IPS DF 4.7 (cell line): ENCODE data around the gene ALOX5.
"Not testable (repeated sequence)": the region's sequence is repeated elsewhere in the genome, so short reads cannot be mapped to it uniquely, and the experiment has no call there.

Source experiments
- DNase-seq: peaks from one replicate; pipeline ENCODE4 v3.0.0-alpha.2; 2013; ENCODE audit warnings: low spot score; ENCODE audit errors: extremely low read depth

ALOX5 gene

DNA sequence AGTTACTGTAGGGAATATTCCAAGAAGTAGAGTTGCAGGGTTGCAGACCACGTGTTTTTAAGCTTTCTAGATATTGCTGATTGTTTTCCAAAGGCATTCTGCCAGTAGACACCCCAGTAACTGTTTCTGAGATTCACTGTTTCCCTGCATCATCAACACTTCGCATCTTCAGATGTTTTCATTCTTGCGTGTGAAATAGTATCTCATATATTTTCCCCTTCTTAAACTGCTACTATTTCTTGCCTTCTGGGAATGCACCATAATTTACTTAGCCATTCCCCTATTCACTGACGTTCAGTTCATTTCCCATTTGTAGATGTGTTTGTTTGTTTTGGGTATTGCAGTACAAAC lies 30.7 kb downstream of the ALOX5 start:
- DNase-seq = no peak

DNA sequence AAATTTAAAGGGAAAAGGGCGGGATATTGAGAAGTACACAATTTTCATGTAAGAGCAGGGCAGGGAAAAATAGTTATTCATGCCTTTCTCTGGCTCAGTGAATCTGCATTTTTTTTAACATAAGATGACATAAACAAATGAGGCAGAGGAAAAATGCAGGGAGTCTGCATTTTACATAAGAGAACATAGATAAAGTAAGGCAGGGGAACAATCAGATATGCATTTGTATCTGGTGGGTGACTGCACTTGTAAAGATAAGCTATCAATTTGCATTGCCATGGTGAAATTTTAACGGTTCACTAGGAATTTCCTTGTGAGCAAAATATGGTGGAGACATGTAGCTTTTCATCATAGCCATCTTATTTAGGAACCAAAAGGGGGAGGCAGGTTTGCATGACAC lies 33.5 kb downstream of the ALOX5 start:
- DNase-seq = no peak

DNA sequence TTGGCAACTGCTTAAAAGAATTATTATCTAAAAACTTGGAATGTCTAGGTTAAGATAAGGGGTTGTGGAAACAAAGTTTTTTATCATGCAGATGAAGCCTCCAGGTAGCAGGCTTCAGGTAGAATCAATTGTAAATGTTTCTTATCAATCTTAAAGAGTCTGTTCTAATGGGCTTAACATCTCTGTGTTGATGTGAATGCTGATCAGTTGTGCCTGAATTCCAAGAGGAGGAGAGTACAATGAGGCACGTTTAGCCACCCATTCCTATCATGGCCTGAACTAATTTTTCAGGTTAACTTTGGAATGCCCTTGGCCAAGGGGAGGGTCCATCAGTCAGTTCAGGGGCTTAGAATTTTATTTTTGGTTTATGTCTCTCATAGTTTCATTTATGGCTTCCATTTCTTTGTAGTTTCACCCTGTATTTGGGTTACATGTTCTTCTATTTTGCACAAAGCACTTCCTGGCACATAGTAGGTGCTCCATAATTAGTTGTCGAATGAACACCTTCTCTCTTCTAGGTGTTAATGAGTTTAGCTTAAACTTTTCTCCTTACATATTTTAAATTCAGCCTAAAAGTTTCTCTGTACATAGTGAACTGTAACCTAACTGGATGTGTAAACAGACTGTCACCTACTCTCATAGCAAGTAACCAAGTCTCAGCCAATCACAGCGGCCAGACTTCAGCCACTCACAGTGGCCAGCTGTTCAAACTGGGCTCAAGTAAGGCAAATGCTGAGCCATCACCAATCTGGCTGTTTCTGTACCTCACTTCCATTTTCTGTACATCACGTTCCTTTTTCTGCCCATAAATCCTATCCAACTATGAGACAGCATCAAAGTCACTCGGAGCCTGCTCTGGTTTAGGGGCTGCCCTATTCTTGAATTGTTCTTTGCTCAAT lies 34.7 kb downstream of the ALOX5 start:
- no peak for DNase-seq

DNA sequence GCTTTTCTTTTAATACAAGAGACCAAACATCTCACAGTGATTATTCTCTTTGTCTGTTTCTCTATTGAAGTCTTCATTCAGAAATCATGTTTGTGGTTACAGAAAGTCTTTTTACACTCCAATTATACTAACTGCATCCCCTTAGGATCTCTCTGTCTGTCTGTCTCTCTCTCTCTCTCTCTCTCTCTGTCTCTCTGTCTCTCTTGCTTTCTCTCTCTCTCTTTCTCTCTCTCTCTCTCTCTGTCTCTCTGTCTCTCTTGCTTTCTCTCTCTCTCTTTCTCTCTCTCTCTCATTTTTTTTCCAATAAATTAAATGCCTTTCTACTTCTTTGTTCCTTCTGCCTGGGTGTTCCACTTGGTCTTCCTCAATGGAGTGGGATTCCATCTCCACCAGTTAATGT lies 35.3 kb downstream of the ALOX5 start:
- DNase-seq = not testable (repeated sequence)

DNA sequence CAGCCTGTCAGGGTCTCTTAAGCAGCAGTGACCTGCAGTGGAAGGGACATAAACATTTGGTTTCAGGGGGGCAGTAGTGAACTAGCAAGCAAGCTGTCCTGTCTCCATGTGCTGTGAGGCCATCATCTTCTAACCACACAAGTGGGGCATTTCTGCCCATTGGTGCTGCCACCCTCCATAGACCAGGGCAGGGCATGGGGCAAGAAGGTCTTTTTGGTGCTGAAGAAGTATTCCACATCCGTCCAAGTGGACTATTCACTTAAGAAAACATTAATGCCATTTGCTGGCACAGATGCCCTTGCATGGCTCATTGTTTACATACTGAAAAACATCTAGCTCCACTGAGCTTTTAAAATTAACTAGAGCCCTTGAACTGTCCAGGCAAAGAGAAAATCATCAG lies 35.8 kb downstream of the ALOX5 start:
- no peak for DNase-seq

DNA sequence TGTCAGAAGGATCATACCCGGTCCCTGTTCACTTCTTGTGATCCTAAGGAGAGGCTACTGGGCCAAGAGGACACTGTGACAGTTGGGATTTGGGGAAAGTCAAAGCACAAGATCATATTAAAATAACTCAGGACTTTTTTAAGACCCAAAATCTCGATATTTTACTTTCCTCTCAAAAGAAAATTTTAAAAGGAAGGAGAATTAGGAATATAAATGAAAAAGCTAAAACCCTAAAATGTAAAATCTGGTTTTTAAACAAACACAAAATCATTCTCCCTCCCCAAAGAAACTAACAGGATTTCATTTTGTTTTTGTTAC lies 36.4 kb downstream of the ALOX5 start:
- no peak for DNase-seq

DNA sequence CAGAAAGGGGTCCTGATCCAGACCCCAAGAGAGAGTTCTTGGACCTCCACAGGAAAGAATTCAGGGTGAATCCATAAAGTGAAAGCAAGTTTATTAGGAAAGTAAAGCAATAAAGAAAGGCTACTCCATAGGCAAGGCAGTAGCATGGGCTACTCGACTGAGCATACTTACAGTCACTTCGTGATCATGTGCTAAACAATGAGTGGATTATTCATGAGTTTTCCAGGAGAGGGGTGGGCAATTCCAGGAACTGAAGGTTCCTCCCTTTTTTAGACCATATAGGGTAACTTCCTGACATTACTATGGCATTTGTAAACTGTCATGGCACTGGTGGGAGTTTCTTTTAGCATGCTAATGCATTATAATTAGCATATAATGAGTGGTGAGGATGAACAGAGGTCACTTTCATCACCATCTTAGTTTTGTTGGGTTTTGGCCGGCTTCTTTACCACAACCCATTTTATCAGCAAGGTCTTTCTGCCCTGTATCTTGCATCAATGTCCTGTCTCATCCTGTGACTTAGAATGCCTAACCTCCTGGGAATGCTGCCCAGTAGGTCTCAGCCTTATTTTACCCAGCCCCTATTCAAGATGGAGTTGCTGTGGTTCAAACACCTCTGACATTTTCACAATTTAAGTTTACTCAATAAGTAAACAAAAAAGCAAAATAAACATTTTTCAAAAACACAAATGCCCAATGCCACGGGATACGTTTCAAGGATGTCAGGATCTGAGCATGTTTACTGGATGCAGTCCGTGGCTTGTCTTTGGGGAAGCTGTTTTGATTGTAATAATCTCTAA lies 37.0 kb downstream of the ALOX5 start:
- DNase-seq = no peak

DNA sequence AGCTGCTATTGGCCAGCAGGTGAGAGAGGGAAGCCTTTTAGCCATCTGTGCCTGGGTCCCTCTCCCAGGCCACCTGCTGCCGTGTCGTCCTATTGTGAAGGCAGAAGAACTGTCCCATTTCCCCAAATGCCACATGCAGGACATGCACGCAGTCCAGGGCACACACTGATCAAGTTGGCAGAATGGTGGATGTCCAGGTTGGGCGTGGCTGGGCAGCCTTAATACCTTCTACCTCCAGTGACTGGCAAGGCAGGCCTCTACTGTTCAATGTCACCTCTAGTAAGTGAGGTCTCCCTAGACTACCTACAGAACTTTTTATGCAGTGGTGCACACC lies 37.6 kb downstream of the ALOX5 start:
- no peak for DNase-seq

DNA sequence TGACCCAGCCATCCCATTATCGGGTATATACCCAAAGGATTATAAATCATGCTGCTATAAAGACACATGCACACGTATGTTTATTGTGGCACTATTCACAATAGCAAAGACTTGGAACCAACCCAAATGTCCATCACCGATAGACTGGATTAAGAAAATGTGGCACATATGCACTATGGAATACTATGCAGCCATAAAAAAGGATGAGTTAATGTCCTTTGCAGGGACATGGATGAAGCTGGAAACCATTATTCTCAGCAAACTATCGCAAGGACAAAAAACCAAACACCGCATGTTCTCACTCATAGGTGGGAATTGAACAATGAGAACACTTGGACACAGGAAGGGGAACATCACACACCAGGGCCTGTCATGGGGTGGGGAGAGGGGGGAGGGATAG lies 41.0 kb downstream of the ALOX5 start:
- not testable (repeated sequence) for DNase-seq

DNA sequence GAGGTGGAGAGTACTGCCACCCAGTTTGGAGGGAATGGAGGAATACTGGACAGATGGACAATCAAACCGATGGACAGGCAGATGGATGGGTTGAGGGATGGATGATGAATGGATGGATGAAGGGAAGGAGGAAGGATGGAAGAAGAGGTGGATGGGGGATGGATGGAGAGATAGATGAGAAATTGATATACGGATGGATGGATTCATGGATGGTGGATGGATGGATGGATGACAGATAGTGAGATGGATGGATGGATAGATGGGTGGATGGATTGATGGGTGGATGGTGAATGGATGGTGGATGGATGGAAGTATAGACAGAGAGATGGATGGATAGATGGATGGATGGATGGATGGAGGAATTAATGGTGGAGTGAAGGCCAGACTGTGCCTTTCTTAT lies 42.6 kb downstream of the ALOX5 start:
- DNase-seq = no peak

DNA sequence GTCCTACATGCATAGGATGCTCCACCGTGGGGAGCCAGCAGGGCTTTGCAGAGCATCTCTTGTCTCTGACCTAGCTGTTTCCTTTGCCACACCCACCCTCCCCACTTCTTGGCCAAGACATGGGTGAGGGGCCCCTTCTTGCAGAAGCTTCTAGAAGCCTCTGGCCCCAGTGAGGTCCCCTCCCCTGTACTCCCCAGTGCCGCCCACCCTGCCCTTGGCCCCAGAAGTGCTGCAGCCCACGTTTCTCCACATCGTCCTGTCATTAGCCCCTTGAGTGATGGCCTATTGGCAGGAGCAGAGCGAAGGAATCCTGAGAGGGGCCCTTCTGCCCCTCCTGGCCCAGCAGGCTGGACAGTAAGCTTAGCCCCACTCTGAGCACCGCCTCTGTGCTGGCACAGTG lies 43.7 kb downstream of the ALOX5 start:
- DNase-seq = no peak

DNA sequence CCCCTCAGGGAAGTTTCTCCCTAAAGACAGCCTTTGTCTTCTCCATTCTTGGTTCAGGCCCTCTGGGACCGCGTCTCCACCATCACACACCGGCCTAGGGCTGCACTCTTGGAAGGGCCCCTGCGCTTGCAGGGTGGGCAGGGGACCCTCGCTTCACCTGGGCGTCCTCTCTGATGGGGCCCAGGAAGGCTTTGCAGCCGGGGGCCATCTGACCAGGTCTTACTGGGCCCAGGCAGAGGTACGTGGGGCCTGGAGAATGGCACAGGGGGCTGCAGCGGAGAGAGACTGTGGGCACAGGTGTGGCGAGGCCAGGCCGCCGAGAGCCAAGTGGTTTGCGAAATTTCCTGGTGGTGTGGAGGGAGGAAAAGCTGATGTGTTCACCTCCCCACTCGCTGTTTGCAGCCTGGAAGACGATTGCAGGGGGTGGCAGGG lies 44.4 kb downstream of the ALOX5 start:
- DNase-seq = no peak

DNA sequence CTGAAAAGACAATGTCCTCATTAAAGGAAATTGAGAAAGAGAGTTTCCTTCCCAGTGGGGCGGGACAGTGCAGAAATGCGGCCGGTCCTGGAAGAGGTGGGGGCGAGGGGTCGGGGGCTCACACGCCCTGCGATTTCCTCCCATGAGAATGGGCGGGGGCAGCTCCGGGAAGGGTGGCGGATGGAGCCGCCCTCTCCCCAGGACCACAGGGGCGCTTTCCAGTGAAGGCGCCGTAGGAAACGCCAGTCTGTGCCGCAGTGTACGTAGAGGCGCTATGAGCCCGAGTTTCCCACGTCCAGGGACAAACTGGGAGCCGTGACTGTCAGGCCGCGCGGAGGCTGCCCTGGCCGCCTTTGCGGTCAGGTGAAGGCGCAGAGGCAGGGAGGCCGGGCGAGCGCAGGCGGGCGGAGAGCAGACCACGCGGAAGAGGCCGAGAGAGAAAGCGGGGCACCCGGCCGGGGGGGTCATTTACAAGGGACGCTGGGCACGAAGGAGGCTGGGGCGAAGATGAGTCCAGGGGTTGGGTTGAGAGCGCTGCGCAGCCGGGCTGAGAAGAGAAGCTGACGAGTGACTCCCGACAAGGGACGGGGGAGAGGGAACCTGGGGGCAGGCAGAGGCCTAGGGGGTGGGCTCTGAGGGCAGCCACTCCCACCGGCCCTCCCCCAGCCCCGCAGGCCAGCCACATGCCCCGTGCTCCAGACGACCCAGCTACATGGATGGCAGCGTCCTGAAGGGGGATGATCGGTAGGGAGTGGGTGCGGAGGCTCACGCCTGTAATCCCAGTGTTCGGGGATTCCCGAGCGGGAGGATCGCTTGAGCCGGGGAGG lies 45.0 kb downstream of the ALOX5 start:
- no peak for DNase-seq

DNA sequence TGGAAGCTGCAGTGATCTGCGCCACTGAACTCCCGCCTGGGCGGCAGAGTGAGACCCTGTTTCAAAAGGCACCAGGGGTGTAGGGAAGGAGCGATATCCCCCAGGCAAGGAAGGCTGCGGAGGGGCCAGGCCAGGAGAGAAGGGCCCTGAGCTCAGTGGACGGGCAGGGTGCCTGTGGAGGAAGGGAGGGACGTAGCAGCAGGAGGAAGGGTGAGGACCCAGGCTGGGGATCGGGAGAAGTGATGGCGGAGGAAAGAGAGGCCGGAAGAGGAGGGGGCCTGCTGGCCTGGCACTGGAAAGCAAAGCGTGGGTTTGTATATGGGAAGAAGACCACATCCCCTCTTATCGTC lies 45.6 kb downstream of the ALOX5 start:
- no peak for DNase-seq

DNA sequence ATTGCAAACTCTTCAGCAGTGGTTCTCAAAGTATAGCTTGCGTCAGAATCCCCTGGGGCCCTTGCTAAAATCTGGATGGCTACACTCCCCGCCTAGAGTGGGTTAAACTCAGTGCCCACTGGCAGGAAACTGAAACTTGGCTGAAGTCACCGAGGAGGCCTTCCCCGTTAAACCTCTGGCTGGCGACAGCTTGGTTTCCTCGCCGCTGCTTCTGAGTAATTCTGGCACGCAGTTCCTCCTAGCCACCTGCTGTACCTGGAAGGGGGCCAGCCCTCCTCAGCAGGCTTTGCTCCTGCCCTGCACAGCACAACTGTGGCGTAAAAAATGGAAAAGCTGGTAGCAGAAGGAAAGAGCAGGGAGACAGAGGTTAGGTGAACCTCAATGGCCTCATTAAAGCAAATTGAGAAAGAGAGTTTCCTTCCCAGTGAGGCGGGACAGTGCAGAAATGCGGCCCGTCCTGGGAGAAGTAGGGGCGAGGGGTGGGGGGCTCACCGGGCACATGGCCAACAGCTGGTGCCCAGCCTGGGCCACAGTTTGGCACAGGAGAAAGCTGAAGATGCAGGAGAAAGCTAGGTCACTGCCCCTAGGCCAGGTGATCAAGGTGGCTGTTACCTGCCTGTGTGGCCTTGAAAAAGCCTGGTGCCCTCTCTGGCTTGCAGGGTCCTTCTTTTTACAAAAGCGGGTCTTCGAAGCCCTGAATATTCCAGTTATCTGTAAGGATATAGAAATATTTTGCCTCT lies 46.6 kb downstream of the ALOX5 start:
- DNase-seq = no peak

DNA sequence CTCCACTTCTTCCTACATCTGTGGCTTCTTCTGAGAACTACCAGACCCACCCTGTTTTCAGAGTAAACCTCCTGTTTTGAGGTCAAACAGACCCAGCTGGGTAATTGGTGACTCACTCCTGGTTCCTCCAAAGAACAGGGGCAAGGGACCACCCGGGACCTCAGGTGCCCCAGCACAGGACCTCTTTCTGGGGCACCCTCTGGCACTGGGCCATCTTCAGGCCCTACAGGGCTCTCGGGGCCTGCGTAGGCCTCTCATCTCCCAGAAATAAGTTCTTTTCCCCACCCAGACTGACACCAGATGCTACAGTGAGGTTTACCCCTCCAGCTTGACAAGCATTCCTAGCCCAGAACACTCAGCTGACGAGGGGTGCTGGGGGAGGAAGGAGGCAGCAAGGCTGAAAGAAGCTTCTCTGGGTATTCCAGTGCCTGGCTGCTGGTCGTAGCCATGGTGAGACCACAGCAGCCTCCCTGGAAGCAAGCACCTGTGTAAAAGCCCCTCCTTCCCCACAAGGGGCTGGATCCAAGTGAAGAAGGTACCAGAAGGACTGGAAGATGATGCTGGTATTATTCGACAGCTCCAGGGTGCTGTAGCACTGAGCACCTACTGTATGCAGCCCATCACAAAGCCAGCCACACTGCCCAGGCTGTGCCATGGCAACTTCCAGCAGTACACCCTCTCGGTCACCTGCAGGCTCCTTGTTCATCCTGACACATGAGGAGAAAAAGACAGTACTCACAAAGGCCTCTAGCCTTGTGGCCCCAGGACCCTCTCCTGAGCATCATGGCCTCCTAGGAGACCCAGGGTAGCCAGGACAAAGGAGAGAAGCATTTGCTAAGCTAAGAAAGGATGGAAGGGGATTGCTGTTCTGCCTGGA lies 47.4 kb downstream of the ALOX5 start:
- DNase-seq = no peak

DNA sequence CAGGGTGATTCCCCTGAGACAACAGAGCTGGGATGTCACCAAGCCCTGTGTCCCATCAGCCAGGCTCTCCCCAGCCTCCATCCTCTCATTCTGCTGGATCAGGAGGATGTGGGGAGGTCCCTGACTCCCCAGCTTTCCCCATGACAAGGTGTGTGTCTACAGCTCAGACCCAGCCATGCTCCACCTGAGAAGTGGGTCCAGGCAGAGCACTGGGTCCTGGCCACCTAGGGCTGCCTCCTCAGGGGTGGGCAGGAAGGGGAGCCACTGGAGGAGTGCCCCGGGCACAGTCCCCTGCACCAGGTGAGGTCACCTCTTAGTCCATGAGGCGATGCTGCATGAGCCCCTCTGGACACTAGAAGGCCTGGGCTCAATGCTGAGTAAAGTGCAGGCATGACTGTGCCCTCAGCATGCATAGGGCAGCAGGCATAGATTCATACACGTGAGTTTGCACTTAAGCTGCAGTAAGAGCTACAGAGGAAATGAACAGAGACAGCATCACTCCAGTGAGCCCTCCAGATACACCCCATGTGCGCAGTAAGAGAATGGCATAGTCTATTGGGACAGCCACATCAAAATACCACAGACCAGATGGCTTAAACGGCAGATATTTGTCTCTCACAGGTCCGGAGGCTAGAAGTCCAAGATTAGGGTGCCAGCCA lies 48.3 kb downstream of the ALOX5 start:
- no peak for DNase-seq

DNA sequence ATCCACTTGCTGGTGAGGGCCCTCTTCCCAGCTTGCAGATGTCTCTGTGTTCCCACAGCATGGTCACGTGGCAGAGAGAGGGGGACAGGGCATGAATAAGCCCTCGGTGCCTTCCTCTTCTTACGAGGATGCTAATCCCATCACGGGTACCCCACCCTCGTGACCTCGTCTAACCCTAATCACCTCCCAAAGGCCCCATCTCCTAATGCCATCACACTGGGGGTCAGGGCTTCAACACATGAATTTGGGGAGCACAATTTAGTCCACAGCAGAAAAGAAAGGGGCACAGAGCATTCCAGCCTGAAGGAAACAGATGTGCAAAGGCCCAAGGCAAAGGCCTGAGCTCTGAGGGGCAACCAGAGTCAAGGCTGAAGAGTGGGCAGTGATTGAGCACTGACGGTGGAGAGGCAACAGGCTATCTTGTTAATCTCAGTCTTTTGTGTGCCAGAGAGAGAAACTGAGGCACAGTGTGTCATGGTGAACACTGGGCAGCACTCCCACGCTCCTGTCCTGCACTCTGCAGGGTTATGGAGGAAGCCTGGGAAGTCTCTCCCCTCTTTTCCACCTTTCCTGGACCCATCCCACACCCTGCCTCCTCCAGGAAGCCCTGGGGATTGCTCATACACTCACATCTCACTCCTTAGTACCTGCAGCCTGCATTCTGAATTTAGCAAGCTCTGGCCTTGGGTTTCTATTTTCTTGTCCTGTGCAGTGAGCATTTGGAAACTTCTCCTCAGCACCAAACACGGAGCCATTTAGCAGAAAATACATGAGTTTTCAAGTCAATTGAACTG lies 49.0 kb downstream of the ALOX5 start:
- no peak for DNase-seq

DNA sequence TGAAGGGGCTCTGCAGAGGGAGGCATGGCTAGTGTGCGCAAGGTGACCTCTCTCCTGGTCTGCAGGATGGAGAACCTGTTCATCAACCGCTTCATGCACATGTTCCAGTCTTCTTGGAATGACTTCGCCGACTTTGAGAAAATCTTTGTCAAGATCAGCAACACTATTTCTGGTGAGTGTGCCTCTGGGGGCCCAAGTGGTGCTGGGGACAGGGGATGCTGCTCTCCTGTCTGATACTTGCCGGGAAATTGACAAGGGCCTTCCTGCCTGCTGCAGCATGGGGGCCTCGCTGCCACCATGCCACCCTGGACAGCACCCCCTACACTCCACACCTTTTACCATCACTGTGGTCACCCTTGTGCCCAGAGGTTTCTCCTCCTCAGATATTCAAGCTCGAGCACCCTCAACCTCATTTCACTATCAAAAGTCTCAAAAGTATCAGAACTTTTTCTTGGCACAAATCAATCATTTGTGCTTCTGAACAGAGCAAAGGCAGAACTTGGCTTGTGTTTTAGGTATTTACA lies 50.0 kb downstream of the ALOX5 start:
- DNase-seq = no peak
